NCI-H2196 (cell line): ENCODE data around the gene C1QTNF12.
"Not testable (repeated sequence)": the region's sequence is repeated elsewhere in the genome, so short reads cannot be mapped to it uniquely, and the experiment has no call there.

ENCODE experiments used
- DNase-seq: peaks from one replicate; lab custom pipeline; 2025; ENCODE audit not compliant: unreplicated experiment; lab: John Stamatoyannopoulos, UW

The C1QTNF12 gene

DNA sequence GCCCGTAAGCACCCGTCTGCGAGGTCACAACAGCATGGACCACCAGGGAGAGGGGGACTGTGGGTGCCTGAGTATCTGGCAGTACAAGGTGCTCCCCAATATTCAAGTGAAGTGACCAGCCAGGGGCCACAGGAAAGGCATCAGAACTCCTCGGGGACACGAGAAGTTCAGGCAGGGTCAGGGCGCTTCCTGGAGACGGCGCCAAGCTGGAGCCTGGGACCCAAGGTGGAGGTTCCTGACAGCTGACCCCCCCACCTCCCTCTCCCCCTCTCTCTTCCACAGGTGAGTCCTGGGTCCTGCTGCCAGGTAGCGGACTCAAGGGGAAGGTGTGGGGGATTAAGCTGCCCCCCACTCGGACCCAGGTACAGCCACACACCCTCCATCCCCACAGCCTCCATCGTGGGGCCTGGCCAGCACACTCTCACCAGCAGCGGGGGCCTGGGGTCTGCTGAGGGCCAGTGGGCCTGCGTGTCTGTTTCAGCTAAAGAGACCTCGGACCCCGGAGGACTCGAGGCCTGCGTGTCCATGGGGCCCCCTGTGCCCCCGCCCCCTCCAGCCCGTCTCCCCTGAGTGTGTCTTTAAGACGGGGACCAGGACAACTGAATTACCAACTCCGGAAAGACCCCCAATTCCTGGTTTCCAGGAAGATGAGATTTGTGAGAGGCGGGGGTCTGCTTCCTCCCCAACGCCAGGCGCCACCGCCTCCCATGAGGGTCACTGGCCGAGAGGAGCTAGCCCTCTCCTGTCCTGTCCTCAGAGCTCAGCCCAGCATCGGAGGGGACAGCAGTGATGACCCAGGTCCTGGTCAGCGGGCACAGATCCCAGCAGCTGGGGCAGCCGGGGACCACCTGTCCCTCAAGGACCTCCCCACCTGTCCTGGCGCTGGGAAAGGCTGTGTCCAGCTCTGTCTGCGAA is 46.3 kb downstream of the C1QTNF12 start:
- no peak for DNase-seq

DNA sequence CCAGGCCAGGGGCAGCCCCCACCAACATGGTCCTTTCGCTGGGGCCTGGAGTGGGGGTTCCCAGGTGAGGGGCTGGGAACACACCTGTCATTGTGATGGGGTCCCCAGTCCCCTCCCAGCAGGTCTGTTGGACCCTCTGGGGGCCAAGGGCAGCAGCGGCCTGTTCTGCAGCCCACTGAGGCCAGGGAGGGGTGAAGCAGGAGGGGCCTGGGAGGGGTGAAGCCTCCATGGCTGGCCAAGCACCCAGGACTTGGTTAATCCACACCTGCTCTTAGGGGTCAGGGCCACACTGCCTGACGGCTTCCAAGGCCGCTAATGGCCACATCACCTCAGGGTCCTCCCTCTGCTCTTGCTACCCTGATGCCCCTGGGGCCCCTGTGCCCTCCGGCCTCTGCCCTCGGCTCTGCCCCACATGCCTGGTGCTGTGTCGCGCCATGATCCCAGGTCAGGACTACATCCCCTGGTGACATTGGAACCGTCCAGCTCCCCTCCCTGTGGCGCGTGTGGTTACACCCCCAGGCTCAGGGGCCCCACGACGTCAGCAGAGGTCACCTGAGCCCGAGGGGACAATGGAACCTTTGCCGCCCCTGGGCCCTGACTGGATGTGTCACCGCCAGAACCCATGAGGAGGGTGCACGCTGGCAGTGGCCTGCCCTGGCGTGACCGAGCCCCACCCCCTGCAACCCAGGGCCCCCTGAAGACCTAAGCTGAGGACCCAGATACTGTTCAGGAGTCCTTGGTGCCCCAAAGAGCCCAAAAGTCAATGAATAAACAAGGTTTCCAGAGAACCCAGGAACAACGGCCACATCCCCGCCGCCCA is 47.2 kb downstream of the C1QTNF12 start:
- DNase-seq, result no peak

DNA sequence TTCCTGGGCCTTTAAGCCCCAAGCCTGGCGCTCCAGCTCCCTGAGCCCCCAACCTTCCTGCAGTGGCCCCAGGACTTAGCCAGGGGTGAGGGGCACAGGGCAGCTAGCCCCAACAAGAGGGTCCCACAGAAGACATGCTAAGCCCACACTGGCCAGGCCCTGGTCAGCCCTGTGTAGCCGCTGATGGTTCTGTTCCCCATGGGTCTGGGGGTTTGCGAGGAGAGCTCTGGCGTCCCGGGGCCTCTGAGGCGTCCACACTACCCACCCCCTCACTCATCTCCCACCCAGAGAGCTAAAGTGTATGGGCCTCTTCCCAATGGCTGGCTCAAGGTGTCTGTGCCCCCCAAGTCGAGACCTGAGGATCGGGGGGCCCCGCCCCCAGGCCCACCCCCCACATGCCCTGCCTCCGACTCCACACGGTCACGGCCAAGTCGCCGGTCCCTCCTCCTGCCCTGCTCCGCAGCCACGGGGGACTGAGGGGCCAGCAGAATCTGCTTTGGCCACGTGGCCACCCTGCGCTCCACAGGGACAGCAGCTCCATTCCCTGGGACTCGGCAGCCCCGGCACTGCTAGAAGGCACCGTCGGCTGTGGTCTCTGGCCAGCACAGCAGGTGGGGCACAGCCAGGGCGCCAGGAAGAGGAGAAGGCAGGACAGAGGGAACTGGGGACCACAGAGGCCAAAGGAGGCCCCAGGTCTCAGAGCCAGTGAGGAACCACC is 47.9 kb downstream of the C1QTNF12 start:
- no peak for DNase-seq

DNA sequence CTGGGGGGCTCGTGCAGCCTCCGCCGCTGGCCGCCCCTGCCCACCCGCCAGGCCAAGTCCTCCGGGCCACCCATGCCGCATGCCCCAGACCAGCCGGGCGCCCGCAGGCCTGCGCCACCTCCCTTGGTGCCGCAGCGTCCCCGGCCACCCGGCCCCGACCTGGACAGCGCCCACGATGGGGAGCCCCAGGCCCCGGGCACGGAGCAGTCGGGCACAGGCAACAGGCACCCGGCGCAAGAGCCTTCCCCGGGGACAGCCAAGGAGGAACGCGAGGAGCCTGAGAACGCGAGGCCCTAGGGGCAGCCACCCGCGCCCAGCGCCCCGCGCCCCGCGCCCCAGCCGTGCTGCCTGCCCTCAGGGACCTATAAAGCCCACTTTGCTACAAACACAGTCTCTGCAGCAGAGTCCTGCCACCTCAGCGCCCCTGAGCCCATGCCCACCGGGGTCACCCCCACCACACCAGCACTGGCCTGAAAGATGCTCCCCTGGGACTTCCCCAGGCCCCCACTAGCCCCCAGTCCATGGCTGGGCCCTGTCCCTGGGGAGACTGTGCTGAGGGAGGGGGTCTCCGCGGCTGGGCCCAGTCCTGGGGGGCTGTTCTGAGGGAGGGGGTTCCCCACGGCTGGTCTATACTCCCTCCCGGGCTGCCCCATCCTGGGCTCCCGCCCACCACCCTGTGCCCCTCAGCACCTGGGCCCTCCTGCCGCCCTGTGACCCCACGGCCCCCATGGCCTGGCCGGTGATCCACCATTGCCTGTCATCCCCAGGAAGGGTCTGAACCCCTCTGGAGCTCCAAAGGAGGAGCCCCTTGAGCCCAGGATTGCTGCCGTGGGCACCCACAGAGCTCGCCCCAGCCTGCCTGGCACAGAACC is 48.7 kb downstream of the C1QTNF12 start:
- no peak for DNase-seq

DNA sequence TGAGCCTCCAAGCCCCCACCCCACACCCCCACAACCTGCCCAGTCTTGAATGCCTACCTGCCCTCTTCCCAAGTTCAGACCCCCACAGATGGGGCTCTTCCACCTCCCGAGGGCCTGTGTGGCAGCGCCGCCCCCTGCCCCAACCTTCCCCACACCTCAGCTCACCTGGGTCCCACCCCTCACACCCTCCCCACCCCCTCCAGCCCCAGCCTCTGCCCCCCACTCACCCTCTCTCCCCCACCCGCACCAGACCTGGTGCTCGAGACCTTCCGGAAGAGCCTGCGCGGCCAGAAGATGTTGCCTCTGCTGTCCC is 49.4 kb downstream of the C1QTNF12 start:
- DNase-seq, result no peak

DNA sequence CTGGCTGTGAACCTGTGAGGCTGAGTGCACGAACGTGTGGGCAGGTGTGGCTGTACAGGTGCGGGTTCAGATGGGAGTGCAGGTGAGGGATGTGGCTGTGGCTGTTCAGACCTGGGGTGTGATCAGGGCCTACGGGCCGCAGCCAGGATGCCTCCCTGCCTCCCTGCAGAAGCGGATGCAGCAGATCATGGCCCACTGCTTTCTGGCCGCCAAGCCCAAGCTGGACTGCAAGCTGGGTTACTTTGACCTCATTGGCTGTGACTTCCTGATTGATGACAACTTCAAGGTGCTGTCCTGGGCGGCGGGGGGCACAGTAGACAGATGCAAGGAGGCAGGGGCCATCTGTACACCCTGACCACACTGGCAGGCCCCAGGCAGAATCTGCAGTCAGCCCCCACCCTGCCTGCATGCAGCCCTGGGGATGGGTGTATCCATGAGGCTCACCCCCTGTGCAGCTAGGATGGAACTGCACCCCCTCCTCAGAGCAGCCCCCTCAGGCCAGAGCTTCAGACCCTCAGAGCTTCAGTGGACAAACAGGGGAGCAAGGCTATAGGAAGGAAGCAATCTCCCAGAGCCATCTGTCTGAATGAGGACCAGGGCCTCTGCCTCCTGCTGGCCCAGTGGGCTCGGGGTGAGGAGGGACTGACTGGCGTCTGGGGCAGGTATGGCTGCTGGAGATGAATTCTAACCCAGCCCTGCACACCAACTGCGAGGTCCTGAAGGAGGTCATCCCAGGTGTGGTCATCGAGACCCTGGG is 49.9 kb downstream of the C1QTNF12 start:
- DNase-seq, result no peak

DNA sequence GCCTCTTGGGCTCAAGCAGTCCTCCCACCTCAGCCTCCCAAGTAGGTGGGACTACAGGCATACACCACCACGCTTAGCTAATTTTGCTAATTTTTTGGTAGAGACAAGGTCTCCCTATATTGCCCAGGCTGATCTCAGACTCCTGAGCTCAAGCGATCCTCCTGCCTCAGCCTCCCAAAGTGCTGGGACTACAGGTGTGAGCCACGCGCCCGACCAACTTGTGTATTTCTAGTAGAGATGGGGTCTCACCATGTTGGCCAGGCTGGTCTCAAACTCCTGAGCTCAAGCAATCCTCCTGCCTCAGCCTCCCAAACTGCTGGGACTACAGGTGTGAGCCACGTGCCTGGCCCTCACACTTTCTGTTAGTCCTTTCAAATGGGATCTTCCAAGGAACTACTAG is 50.8 kb downstream of the C1QTNF12 start:
- not testable (repeated sequence) for DNase-seq

DNA sequence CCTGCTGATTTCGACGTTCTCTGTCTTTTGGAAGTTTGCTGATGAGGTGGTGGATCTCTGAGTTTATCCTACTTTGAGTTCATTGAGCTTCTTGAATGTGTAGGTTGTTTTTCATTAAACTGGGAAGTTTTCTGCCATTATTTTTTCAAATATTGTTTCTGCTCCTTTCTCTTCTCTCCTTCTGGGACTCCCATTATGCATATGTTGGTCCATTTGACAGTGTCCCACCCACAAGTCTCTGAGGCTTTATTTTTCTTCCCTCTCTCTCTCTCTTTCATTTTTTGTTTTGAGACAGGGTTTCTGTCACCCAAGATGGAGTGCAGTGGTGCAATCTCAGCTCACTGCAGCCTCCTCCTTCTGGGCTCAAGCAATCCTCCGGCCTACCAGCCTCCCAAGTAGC is 51.8 kb downstream of the C1QTNF12 start:
- DNase-seq, result no peak
